NCI-H526 (cell line): Measurements from ENCODE around the gene YTHDF1.
A peak's percentile ranks its signal among the peaks of the same experiment; 100 is the strongest.

Experiments used
- DNase-seq, 2 experiments: peaks; one replicate each; lab custom pipeline; 2025; lab: John Stamatoyannopoulos, UW

YTHDF1 gene

GRCh38 chr20:63248835-63249591, 33.1 kb upstream of the YTHDF1 start:
- DNase-seq = peak in 1 of 2 experiments; percentile 71

- DNase-seq = no peak
Measured at GRCh38 chr20:63247671-63248228, 31.8 kb upstream of the YTHDF1 start.

- peak in 1 of 2 experiments; percentile 48 for DNase-seq
Measured at GRCh38 chr20:63246490-63247288, 30.8 kb upstream of the YTHDF1 start.

DNA sequence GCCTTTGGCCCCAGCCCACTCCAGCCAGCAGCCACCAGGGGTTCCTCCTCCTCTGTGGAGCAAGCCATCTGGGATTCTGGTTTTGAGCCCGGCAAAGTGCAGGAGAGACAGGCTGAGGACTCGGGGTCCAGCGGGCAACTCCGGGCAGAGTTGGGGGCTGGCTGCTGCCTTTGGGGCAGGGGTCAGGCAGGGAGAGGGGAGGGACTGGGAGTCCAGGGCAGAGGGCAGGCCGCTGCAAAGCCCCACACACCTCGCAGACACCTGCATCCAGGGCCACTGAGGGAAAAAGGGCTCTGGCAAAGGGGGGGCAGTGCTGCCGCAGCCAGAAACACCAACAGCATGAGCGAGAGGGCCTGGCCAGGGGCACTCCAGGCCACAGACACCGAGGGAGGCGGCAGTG, 28.5 kb upstream of the YTHDF1 start:
- DNase-seq = no peak

DNA sequence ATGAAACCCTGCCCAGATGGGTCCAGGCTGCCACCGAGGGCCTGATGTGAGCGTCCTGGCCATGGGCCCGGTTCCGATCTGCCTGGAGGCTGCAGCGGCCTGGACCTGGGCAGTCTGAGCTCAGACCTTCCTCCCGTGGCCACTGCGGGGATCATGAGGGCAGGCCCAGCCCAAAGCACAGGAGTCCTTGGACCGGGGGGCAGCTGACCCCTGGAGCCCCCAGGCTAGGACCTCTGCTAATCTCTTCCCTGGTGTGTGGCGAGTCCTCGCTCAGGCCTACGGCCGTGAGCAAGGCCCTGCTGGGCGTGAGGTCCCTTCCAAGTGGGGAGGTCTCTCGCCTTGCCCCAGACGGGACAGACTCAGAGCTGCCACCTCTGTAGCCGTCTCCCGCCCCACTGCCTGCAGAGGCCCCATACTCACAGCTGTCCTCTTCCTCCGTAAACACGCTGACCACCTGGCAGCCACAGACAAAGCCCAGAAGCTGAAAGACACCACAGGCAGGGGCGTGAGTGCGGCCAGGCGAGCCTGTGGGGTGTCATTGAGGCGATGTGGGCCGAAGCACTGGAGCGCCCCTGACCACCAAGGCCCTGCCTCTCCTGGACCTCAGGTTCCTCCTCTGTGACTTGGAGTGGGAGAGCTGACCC, 27.8 kb upstream of the YTHDF1 start:
- no peak for DNase-seq

- no peak for DNase-seq
Measured at GRCh38 chr20:63242736-63243135, 26.8 kb upstream of the YTHDF1 start.

- DNase-seq = no peak
Measured at GRCh38 chr20:63241272-63241671, 25.3 kb upstream of the YTHDF1 start.

GRCh38 chr20:63240004-63240403, 24.1 kb upstream of the YTHDF1 start:
- DNase-seq = no peak

DNA sequence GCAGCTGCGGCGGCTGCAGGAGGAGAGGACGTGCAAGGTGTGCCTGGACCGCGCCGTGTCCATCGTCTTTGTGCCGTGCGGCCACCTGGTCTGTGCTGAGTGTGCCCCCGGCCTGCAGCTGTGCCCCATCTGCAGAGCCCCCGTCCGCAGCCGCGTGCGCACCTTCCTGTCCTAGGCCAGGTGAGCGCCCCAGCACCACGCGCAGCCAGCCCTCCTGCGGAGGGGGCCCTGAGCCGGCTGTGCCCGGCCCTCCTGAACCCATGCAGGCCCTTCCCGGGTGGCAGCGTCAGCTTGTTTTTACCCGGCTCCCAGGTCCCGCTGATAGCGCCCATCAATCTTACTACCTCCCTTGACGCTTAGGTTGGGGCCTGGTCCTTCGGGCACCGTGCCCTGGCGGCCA, 23.5 kb upstream of the YTHDF1 start:
- no peak for DNase-seq

DNA sequence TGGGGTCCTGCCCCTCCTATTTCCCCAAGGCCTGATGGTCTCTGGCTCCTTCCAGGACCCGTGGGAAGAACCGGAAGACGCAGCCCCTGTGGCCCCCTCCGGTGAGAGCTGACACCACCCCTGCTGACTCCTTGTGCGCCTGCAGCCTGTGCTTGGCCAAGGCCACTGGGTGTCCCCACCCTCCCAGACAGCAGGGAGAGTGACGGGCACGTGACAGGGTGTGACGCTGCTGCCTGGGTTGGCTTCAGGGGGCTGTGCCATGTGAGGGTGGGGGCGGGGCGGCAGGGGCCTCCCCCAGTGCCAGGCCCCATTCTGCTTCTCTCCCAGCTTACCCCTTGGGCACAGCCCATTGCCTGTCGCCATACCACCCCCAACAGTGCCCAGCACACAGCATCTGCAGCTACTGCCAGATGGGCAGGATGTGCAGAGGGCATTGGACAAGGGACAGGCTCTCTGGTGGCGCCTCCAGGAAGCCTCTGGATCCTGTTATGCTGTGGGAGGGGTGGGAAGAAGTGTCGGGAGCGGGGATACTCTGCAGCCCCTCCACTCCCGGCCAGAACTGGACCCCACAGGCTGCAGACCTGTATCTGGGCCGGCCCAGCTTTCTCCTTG, 22.7 kb upstream of the YTHDF1 start:
- DNase-seq = no peak

DNA sequence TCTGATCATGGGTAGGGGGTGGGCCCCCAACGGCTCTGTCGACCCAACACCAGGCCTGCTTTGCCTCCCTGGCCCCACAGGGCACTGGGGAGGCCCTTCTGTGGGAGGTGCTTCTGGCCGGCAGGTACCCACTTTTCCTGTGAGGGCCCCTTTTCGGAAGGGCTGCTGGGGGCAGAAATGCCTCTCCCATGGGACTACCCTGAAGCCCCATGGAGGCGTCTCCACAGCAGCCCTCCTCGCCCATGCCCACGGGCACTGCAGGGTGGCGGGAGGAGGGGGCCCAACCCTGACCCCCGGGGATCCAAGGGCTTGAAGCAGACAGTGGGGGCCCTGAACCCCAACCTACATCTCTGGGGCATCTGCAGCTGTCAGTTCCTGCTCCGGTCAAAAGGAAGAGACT, 22.1 kb upstream of the YTHDF1 start:
- no peak for DNase-seq

- no peak for DNase-seq
Measured at GRCh38 chr20:63236116-63236837, 20.3 kb upstream of the YTHDF1 start.

DNA sequence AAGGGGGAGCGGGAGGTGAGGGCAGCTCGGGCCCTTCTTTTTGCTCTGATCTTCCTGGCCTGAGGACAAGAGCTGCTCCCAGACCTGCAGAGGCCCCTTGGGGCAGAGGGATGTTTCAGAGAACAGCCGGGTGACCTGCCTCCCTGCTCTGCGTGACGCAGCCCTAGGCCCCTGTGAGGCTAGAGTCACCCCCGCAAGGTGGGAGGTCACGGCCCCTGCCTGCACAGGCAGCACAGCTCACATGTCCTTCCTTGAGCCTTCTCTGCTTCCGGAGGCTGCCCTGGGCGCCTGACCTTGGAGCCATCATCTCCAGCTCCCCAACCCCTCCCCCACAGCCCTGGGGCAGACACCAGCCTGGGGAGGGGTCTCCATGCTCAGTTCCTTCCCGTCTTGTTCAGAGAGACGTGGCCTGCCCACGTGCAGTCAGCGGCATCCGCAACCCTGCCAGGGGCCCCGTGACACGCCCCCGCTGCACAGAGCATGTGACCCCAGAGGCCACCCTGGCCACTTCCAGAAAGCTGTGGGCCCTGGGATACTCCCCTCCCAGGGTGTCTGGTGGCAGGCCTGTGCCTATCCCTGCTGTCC, 19.6 kb upstream of the YTHDF1 start, which contains the start of gene BIRC7:
TSS of gene BIRC7 (plus strand) at position 507 of the 585 bp plus-strand sequence. CDS start 192 bp downstream, outside the sequence.
- no peak for DNase-seq

DNA sequence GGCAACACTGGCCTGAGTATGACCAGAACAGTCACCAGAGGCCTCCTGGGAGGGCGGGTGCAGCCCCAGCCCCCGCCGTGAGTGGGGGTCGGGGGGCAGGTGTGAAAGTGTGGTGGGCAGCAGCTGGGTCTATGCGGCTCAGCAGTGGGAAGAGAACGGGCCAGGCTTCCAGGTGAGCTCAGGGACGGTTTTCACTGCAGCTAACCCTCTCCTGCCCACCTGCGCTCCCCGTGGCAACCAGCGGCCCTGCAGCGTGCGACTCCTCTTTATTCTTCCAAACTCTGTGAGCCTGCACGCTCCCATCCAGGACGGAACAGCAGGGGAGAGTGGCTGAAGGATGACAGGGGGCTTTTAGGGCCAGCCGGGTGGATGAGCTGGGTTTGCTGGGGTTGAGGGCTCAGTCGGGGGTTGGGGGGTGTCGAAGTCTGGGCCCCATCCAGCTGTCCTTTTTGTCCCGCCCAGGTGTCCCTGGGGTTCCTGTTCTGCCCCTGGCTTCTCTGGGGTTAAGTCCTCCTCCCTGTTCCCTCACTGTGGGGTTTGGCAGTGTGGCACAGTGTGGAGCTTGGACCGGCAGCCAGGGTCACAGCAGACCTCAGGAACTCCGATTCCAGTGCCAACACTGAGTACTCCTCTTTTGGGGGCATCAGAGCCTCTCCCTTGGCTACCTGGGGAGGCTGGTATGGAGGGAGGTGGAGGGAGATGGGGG, 18.9 kb upstream of the YTHDF1 start:
- peak in 1 of 2 experiments; percentile 91 for DNase-seq

GRCh38 chr20:63233924-63234323, 18.0 kb upstream of the YTHDF1 start:
- no peak for DNase-seq

GRCh38 chr20:63233061-63233344, 17.1 kb upstream of the YTHDF1 start:
- DNase-seq = no peak

DNA sequence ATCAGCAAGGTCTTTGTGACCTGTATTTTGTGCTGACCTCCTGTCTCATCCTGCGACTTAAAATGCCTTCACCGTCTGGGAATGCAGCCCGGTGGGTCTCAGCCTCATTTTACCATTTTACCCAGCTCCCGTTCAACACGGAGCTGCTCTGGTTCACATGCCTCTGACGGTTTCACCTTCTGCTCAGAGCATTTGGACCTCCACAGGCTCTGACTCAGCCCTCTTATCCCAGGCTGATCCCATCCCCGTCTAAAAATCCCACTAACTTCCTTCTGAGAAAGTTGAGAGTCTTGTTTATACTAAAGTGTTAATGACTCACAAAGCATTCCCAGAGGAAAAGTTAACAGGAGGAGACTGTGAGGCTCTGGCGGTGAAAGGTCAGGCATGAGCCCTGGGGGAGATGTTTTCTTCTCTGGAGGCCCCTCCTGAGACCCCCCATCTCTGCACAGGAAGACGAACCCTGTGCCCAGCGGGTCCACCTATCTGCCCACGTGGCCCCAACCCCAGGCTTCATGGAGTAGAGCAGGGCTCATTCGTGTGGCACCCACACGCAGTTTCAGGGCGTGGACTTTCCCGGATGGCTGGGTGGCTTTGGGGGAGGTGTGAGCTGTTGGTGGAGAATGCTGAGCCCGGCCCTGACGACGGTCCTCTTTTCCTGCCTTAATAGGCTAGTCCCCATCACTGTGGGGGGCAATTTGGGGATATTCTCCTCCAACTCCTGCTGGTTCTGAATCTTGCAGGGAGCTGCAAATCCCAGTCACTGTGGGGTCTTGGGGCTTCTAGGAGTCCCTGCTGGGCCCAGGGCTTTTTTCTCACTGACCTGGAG, 16.5 kb upstream of the YTHDF1 start:
- DNase-seq = no peak

GRCh38 chr20:63230800-63231268, 14.9 kb upstream of the YTHDF1 start:
- peak; percentile 35 to 78 for DNase-seq

- DNase-seq = no peak
Measured at GRCh38 chr20:63228806-63229205, 12.9 kb upstream of the YTHDF1 start.
